CD8-positive, alpha-beta memory T cell (primary cell): ENCODE data around the gene CCDC89. TPM values are rescaled to one million over a fixed set of nuclear protein-coding genes. Genes with fewer than 3 reads are reported as not detected.
A peak's percentile ranks its signal among the peaks of the same experiment; 100 is the strongest.

Experiments
- CTCF ChIA-PET: fragments of 350-600 bp; sonication (Branson Sonifier 250); formaldehyde crosslinking; loops from one replicate; lab custom pipeline; 2021; ENCODE audit warnings: antibody characterized with exemption; lab: Charles Lee
- POLR2A ChIA-PET: fragments of 350-600 bp; sonication (Branson Sonifier 250); formaldehyde crosslinking; loops from one replicate; lab custom pipeline; 2021; ENCODE audit warnings: antibody characterized with exemption; lab: Charles Lee
- DNase-seq, 5 donors: peaks; one replicate each; pipeline versions ENCODE4 v3.0.0 to v3.0.0-alpha.2; 2020 to 2022; ENCODE audit warnings: mixed read lengths in 1 of 5
- H3K27ac ChIP-seq: one replicate; pipeline ENCODE4 v1.7.0; 2013; ENCODE audit warnings: low read depth, mild to moderate bottlenecking, low read length, moderate library complexity
- H3K27me3 ChIP-seq: 2 replicates; pipeline ENCODE4 v1.7.0; 2013; ENCODE audit warnings: low read length, mild to moderate bottlenecking; ENCODE audit not compliant: insufficient read depth, poor library complexity, severe bottlenecking
- H3K36me3 ChIP-seq: 2 replicates; pipeline ENCODE4 v1.7.0; 2013; ENCODE audit warnings: mild to moderate bottlenecking, low read length, moderate library complexity; ENCODE audit not compliant: insufficient read depth
- H3K4me1 ChIP-seq: 2 replicates; pipeline ENCODE4 v1.7.0; 2013; ENCODE audit warnings: mild to moderate bottlenecking, low read length, moderate library complexity; ENCODE audit not compliant: insufficient read depth
- H3K4me3 ChIP-seq: 2 replicates; pipeline ENCODE4 v1.7.0; 2013; ENCODE audit warnings: mild to moderate bottlenecking, low read length
- H3K9me3 ChIP-seq: 2 replicates; pipeline ENCODE4 v1.7.0; 2013; ENCODE audit warnings: mild to moderate bottlenecking, low read length
- H3K27ac Mint-ChIP-seq, 8 donors: one replicate each; pipeline ENCODE4 v1.8.0; 2020 to 2021; ENCODE audit warnings: mixed read lengths in 8 of 8, mild to moderate bottlenecking in 6 of 8, inconsistent platforms in 3 of 8, moderate library complexity in 3 of 8
- H3K27me3 Mint-ChIP-seq, 2 donors: one replicate each; pipeline ENCODE4 v1.8.0; 2020 to 2021; ENCODE audit warnings: mixed read lengths in 2 of 2, mild to moderate bottlenecking in 1 of 2, moderate library complexity in 1 of 2
- H3K36me3 Mint-ChIP-seq, 3 donors: one replicate each; pipeline ENCODE4 v1.8.0; 2020 to 2021; ENCODE audit warnings: mixed read lengths in 3 of 3, inconsistent platforms in 1 of 3, mild to moderate bottlenecking in 1 of 3
- H3K4me1 Mint-ChIP-seq, 3 donors: one replicate each; pipeline ENCODE4 v1.8.0; 2020 to 2021; ENCODE audit warnings: mixed read lengths in 3 of 3, inconsistent platforms in 1 of 3, mild to moderate bottlenecking in 1 of 3
- H3K4me3 Mint-ChIP-seq, 7 donors: one replicate each; pipeline ENCODE4 v1.8.0; 2020 to 2021; ENCODE audit warnings: mixed read lengths in 7 of 7, mild to moderate bottlenecking in 6 of 7, moderate library complexity in 4 of 7, inconsistent platforms in 2 of 7
- H3K9me3 Mint-ChIP-seq, 5 donors: one replicate each; pipeline ENCODE4 v1.8.0; 2020 to 2022; ENCODE audit warnings: mixed read lengths in 5 of 5, mild to moderate bottlenecking in 3 of 5, moderate library complexity in 2 of 5, inconsistent platforms in 1 of 5
- polyA plus RNA-seq: library from polyadenylated mRNA; unstranded; fragments of 300-500 nt; fragmentation: Illumina TruSeq; gene quantifications from one replicate; pipeline ENCODE4 v1.2.3, GENCODE V29; 2021
- total RNA-seq, 2 experiments: library from RNA; stranded (reverse); gene quantifications; one replicate each; pipeline ENCODE4 v1.2.3, GENCODE V29; 2021

Gene CCDC89
- total and polyA plus RNA-seq, 3 experiments from 2014 or later = 0.20 to 0.22 TPM; not detected in 1

- Mint-ChIP-seq H3K27me3 (peaks cover 12 to 32% of the 10 kb centered on the region in 2 donors), H3K4me1 (peaks cover 9 to 15% (median 14%) of the 10 kb centered on the region in 3 donors), H3K4me3 (peak overlapping the region in 1 of 7 donors; percentile 37), H3K9me3 (no peaks in the 10 kb centered on the region), H3K27ac (no peak overlapping the region), H3K36me3 (peaks cover 0 to 10% (median 0%) of the 10 kb centered on the region in 3 donors)
- ChIA-PET POLR2A (no interaction called here), CTCF (no interaction called here)
- peaks cover 10% of the 10 kb centered on the region for H3K4me1 ChIP-seq
- no peak overlapping the region for H3K4me3 ChIP-seq
- no peak overlapping the region for H3K27ac ChIP-seq
- H3K36me3 ChIP-seq = no peaks in the 10 kb centered on the region
- no peaks in the 10 kb centered on the region for H3K27me3 ChIP-seq
- no peak for DNase-seq
- H3K9me3 ChIP-seq = no peaks in the 10 kb centered on the region
Observed at GRCh38 chr11:85643191-85643614, 42.8 kb downstream of the CCDC89 start.

- Mint-ChIP-seq H3K27me3 (no peaks in the 10 kb centered on the region), H3K4me3 (no peak overlapping the region), H3K9me3 (no peaks in the 10 kb centered on the region), H3K4me1 (peaks cover 10 to 19% (median 17%) of the 10 kb centered on the region in 3 donors), H3K36me3 (peaks cover 5 to 61% (median 11%) of the 10 kb centered on the region in 3 donors), H3K27ac (no peak overlapping the region)
- H3K27ac ChIP-seq = no peak overlapping the region
- H3K4me3 ChIP-seq = no peak overlapping the region
- ChIA-PET POLR2A (no interaction called here), CTCF (no interaction called here)
- no peaks in the 10 kb centered on the region for H3K9me3 ChIP-seq
- H3K27me3 ChIP-seq = no peaks in the 10 kb centered on the region
- peaks cover 6% of the 10 kb centered on the region for H3K4me1 ChIP-seq
- H3K36me3 ChIP-seq = peaks cover 14% of the 10 kb centered on the region
- no peak for DNase-seq
Observed at GRCh38 chr11:85634747-85635146, 51.2 kb downstream of the CCDC89 start.

Other genes starting within 250 kb of the CCDC89 start
- 1 to 10 TPM; 1.3 to 1.5 TPM for gene DLG2, start 58.9 kb downstream of the CCDC89 start, total RNA-seq
- 0.81 TPM for gene DLG2, start 58.9 kb downstream of the CCDC89 start, polyA plus RNA-seq
- gene TMEM126B, start 57.6 kb downstream of the CCDC89 start, total RNA-seq = 10 to 100 TPM; 48.3 to 52.0 TPM
- 58.1 TPM for gene TMEM126B, start 57.6 kb downstream of the CCDC89 start, polyA plus RNA-seq
- 10 to 100 TPM; 70.0 to 73.0 TPM for gene TMEM126A, start 38.2 kb downstream of the CCDC89 start, total RNA-seq
- gene TMEM126A, start 38.2 kb downstream of the CCDC89 start, polyA plus RNA-seq = 72.3 TPM
- gene CREBZF, start 21.1 kb downstream of the CCDC89 start, total RNA-seq = 10 to 100 TPM; 45.0 to 45.1 TPM
- gene CREBZF, start 21.1 kb downstream of the CCDC89 start, polyA plus RNA-seq = 14.7 TPM
- gene SYTL2, start 124.9 kb upstream of the CCDC89 start, total RNA-seq = 10 to 100 TPM; 12.4 to 13.2 TPM
- 52.3 TPM for gene SYTL2, start 124.9 kb upstream of the CCDC89 start, polyA plus RNA-seq
- not detected for gene CCDC83, start 169.2 kb upstream of the CCDC89 start, total RNA-seq
- not detected for gene CCDC83, start 169.2 kb upstream of the CCDC89 start, polyA plus RNA-seq